GM21786 (cell line): Measurements from ENCODE around the gene TPI1.

Experiments used
- ATAC-seq: cut with Tn5 transposase; IDR thresholded peaks from one replicate; pipeline ENCODE4 v1.9.1; 2021; ENCODE audit not compliant: unreplicated experiment

The TPI1 gene

DNA sequence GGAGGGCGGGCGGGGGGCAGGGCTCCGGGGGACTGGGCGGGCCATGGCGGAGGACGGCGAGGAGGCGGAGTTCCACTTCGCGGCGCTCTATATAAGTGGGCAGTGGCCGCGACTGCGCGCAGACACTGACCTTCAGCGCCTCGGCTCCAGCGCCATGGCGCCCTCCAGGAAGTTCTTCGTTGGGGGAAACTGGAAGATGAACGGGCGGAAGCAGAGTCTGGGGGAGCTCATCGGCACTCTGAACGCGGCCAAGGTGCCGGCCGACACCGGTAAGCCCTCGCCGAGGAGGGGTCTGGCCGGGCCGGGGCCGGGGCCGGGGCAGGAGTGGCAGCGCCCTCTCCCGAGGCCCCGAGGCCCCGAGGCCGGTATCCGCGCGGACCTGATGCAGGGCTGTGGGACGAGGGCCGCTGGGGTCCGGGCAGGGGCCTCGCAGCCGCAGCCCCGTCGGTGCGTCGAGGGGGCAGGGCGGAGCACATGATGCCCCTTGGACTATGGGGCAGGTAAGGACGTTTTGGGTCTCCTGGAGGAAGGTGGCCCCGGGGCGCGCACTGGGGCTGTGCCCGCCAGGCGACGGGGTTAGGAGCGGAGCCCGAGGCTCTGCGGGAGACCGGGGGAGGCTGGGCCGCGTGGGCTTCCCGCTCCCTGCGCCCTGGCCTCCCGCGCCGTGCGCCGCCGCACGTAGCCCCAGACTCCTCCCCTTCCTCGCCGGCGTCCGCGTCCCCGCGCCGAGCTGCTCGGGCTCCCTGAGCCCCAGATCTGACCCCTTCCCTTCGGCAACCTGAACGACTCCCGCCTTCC lies at the start of gene TPI1:
Gene TPI1 (plus strand): TSS at position 119 of the 798 bp plus-strand sequence. CDS start 36 bp downstream, at position 155.
- ATAC-seq: peak; percentile 56

DNA sequence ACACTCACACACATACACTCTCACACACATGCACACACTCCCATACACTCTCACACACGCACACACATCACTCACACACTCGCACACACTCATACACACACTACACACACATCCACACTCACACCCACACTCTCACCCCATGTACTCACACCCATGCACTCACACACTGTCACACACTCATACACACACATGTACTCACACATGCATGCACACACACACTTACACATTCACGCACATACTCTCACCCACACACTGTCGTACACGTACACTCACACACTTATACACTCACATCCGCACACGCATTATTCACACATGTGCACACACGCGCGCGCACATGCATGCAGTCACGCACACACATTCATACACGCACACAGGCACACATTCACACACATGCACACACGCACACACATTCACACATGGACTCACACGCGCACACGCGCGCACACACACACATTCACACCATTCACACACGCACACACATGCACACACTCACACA lies 49.6 kb upstream of the TPI1 start:
- no peak for ATAC-seq

- no peak for ATAC-seq
Observed at GRCh38 chr12:6818222-6818621, 49.1 kb upstream of the TPI1 start.

- no peak for ATAC-seq
Observed at GRCh38 chr12:6818645-6819044, 48.7 kb upstream of the TPI1 start.

DNA sequence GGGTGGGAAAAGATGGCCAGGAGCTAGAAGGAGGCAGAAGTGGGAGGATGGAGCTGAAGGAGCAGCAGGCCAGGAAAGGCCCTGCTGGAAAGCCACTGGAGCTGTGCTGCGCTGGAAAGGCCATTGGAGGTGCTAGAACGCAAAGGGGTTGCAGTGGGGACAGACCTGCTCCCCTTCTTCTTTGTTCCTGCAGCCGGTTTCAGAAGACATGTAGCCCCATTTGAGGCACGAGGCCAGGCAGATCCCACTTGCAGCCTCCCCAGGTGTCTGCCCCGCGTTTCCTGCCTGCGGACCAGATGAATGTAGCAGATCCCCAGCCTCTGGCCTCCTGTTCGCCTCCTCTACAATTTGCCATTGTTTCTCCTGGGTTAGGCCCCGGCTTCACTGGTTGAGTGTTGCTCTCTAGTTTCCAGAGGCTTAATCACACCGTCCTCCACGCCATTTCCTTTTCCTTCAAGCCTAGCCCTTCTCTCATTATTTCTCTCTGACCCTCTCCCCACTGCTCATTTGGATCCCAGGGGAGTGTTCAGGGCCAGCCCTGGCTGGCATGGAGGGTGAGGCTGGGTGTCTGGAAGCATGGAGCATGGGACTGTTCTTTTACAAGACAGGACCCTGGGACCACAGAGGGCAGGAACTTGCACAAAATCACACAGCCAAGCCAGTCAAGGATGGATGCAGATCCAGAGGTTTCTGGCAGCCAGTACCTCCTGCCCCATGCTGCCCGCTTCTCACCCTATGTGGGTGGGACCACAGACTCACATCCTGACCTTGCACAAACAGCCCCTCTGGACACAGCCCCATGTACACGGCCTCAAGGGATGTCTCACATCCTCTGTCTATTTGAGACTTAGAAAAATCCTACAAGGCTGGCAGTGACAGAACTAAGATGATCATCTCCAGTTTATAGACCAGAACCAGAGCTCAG lies 48.0 kb upstream of the TPI1 start:
- no peak for ATAC-seq

- no peak for ATAC-seq
Observed at GRCh38 chr12:6820166-6820565, 47.2 kb upstream of the TPI1 start.

GRCh38 chr12:6821591-6822425 lies 45.5 kb upstream of the TPI1 start, which contains the start of gene GPR162:
Gene GPR162, plus strand, starts transcription at chr12:6821821. Its CDS starts 2,078 bp downstream, at chr12:6823899.
- no peak for ATAC-seq

GRCh38 chr12:6822426-6823135 lies 44.8 kb upstream of the TPI1 start:
- ATAC-seq: no peak

- no peak for ATAC-seq
Observed at GRCh38 chr12:6823182-6824084, 43.9 kb upstream of the TPI1 start.

DNA sequence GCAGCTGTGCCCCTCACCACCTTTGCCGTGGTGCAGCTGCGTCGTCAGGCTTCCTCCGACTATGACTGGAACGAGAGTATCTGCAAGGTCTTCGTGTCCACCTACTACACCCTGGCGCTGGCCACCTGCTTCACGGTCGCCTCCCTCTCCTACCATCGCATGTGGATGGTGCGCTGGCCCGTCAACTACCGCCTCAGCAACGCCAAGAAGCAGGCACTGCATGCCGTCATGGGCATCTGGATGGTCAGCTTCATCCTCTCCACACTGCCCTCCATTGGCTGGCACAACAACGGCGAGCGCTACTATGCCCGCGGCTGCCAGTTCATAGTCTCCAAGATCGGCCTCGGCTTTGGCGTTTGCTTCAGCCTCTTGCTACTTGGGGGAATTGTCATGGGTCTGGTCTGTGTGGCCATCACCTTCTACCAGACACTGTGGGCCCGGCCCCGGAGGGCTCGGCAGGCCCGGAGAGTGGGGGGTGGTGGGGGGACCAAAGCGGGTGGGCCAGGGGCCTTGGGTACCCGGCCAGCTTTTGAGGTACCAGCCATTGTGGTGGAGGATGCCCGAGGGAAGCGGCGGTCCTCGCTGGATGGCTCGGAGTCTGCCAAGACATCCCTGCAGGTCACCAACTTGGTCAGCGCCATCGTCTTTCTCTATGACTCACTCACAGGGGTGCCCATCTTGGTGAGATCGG lies 43.1 kb upstream of the TPI1 start:
- no peak for ATAC-seq

GRCh38 chr12:6824901-6825381 lies 42.4 kb upstream of the TPI1 start:
- ATAC-seq: no peak

- ATAC-seq: no peak
Observed at GRCh38 chr12:6825398-6826124, 41.8 kb upstream of the TPI1 start.

- no peak for ATAC-seq
Observed at GRCh38 chr12:6826125-6826733, 41.1 kb upstream of the TPI1 start.

DNA sequence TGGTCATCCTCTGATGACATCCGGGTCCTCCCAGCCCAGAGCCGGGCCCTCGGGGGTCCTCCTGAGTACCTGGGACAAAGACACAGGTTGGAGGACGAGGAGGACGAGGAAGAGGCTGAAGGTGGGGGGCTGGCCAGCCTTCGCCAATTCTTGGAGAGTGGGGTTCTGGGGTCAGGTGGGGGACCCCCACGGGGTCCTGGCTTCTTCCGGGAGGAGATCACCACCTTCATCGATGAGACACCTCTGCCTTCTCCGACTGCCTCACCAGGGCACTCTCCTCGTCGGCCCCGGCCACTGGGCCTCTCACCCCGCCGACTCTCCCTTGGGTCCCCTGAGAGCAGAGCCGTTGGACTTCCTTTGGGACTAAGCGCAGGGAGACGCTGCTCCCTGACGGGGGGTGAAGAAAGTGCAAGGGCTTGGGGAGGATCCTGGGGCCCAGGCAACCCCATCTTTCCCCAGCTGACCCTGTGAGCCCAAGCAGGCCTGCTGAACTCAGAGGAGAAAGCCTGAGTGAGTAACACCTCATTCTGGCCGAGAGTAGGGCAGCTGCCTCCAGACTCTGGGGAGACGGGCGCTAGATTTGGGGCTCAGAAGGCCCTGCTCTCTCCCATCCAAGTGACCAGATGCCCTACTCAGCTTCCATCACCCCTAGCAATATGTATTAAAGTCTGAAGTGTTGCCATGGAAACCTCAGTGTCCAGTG lies 40.4 kb upstream of the TPI1 start:
- no peak for ATAC-seq

GRCh38 chr12:6827437-6827911 lies 39.9 kb upstream of the TPI1 start:
- no peak for ATAC-seq

GRCh38 chr12:6827982-6828780 lies 39.1 kb upstream of the TPI1 start, which contains the start of gene P3H3:
Gene P3H3, plus strand, starts transcription at chr12:6828407. Its CDS starts 34 bp downstream, at chr12:6828441.
- ATAC-seq: no peak
